ENCODE data around the gene CNTNAP3. TPM values are rescaled to one million over a fixed set of nuclear protein-coding genes. Genes with fewer than 3 reads are reported as not detected.
"Not testable (repeated sequence)": the region's sequence is repeated elsewhere in the genome, so short reads cannot be mapped to it uniquely, and the experiment has no call there.

The CNTNAP3 gene
- 10 to 100 TPM in 1 of 4 donors, 1 to 10 TPM in 3; 7.5 to 11.5 (median 8.4) TPM for total RNA-seq

- H3K9me3 ChIP-seq; H3K4me1 ChIP-seq; DNase-seq; intact Hi-C loops (cut with DNase I; ENCODE audit: low total_unique reads); H3K4me3 ChIP-seq; H3K27ac ChIP-seq; H3K27me3 ChIP-seq; H3K36me3 ChIP-seq: not testable (repeated sequence)
Measured at GRCh38 chr9:39287980-39288379, at the start of gene CNTNAP3. CNTNAP3 (minus strand) TSS chr9:39288167; CDS start chr9:39288064, 103 bp downstream.

GRCh38 chr9:39279995-39280394 lies 8.0 kb downstream of the CNTNAP3 start:
- H3K27me3 ChIP-seq; H3K9me3 ChIP-seq; H3K36me3 ChIP-seq; intact Hi-C loops (cut with DNase I; ENCODE audit: low total_unique reads); H3K4me1 ChIP-seq; DNase-seq; H3K27ac ChIP-seq; H3K4me3 ChIP-seq: not testable (repeated sequence)

- H3K4me1 ChIP-seq; intact Hi-C loops (cut with DNase I; ENCODE audit: low total_unique reads); H3K4me3 ChIP-seq; DNase-seq; H3K36me3 ChIP-seq; H3K9me3 ChIP-seq; H3K27me3 ChIP-seq; H3K27ac ChIP-seq: not testable (repeated sequence)
Measured at GRCh38 chr9:39242513-39242912, 45.5 kb downstream of the CNTNAP3 start.

GRCh38 chr9:39232130-39232991 lies 55.6 kb downstream of the CNTNAP3 start:
- intact Hi-C loops (cut with DNase I; ENCODE audit: low total_unique reads), result not testable (repeated sequence)

GRCh38 chr9:39215976-39216375 lies 72.0 kb downstream of the CNTNAP3 start:
- DNase-seq; H3K4me3 ChIP-seq; H3K36me3 ChIP-seq; H3K4me1 ChIP-seq; H3K27ac ChIP-seq; H3K9me3 ChIP-seq; intact Hi-C loops (cut with DNase I; ENCODE audit: low total_unique reads); H3K27me3 ChIP-seq: not testable (repeated sequence)

More at GRCh38 chr9:39232130-39232991, 55.6 kb downstream of the CNTNAP3 start:
- DNase-seq, H3K36me3 ChIP-seq, H3K27me3 ChIP-seq, H3K27ac ChIP-seq, H3K4me1 ChIP-seq, H3K9me3 ChIP-seq, H3K4me3 ChIP-seq: not testable (repeated sequence)

- DNase-seq; H3K27ac ChIP-seq; intact Hi-C loops (cut with DNase I; ENCODE audit: low total_unique reads); H3K27me3 ChIP-seq; H3K4me1 ChIP-seq; H3K9me3 ChIP-seq; H3K36me3 ChIP-seq; H3K4me3 ChIP-seq: not testable (repeated sequence)
Measured at GRCh38 chr9:39209773-39210172, 78.2 kb downstream of the CNTNAP3 start.

GRCh38 chr9:39206643-39207042 lies 81.3 kb downstream of the CNTNAP3 start:
- intact Hi-C loops (cut with DNase I; ENCODE audit: low total_unique reads); H3K27ac ChIP-seq; H3K27me3 ChIP-seq; H3K36me3 ChIP-seq; H3K4me1 ChIP-seq; DNase-seq; H3K9me3 ChIP-seq; H3K4me3 ChIP-seq: not testable (repeated sequence)

- H3K36me3 ChIP-seq; H3K4me1 ChIP-seq; intact Hi-C loops (cut with DNase I; ENCODE audit: low total_unique reads); DNase-seq; H3K27me3 ChIP-seq; H3K9me3 ChIP-seq; H3K4me3 ChIP-seq; H3K27ac ChIP-seq: not testable (repeated sequence)
Measured at GRCh38 chr9:39205842-39206241, 82.1 kb downstream of the CNTNAP3 start.

- DNase-seq; H3K27me3 ChIP-seq; H3K27ac ChIP-seq; H3K36me3 ChIP-seq; H3K4me1 ChIP-seq; intact Hi-C loops (cut with DNase I; ENCODE audit: low total_unique reads); H3K4me3 ChIP-seq; H3K9me3 ChIP-seq: not testable (repeated sequence)
Measured at GRCh38 chr9:39200412-39200811, 87.6 kb downstream of the CNTNAP3 start.

- H3K4me3 ChIP-seq; H3K4me1 ChIP-seq; H3K36me3 ChIP-seq; H3K27me3 ChIP-seq; DNase-seq; H3K27ac ChIP-seq; intact Hi-C loops (cut with DNase I; ENCODE audit: low total_unique reads); H3K9me3 ChIP-seq: not testable (repeated sequence)
Measured at GRCh38 chr9:39198000-39198709, 89.8 kb downstream of the CNTNAP3 start.

- H3K27ac ChIP-seq; DNase-seq; H3K4me1 ChIP-seq; H3K36me3 ChIP-seq; H3K9me3 ChIP-seq; intact Hi-C loops (cut with DNase I; ENCODE audit: low total_unique reads); H3K27me3 ChIP-seq; H3K4me3 ChIP-seq: not testable (repeated sequence)
Measured at GRCh38 chr9:39171370-39171769, 116.6 kb downstream of the CNTNAP3 start.

- DNase-seq; H3K9me3 ChIP-seq; H3K4me1 ChIP-seq; H3K4me3 ChIP-seq; H3K36me3 ChIP-seq; intact Hi-C loops (cut with DNase I; ENCODE audit: low total_unique reads); H3K27ac ChIP-seq; H3K27me3 ChIP-seq: not testable (repeated sequence)
Measured at GRCh38 chr9:39157714-39158113, 130.3 kb downstream of the CNTNAP3 start.

- H3K27ac ChIP-seq; H3K4me1 ChIP-seq; DNase-seq; H3K27me3 ChIP-seq; intact Hi-C loops (cut with DNase I; ENCODE audit: low total_unique reads); H3K4me3 ChIP-seq; H3K36me3 ChIP-seq; H3K9me3 ChIP-seq: not testable (repeated sequence)
Measured at GRCh38 chr9:39132826-39133552, 155.0 kb downstream of the CNTNAP3 start.
